ENCODE results near the gene IL22.

The IL22 gene

DNA sequence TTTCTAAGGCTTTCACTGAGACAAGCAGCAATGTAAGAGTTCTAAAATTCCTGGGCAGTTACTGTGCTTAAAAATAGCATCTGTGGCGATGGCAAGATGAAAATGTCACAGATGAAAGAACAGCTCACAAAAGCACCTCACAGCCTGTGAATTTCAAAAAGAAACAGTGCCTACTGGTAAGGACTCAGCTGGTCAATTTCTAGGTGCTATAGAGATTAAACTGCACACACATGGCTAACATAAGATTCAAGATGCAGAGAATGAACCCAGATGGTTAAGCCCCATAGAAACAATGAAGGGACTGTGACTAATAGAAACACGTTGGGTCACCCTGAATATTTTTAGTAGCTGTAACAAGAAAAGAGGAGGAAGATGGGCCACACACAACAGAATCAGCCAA, 15.8 kb downstream of the IL22 start:
- no peak for TF ChIP-seq ZFX (IDR thresholded peaks at IDR 0.05; ENCODE audit: borderline replicate concordance)
- TF ChIP-seq, protein P1, sequence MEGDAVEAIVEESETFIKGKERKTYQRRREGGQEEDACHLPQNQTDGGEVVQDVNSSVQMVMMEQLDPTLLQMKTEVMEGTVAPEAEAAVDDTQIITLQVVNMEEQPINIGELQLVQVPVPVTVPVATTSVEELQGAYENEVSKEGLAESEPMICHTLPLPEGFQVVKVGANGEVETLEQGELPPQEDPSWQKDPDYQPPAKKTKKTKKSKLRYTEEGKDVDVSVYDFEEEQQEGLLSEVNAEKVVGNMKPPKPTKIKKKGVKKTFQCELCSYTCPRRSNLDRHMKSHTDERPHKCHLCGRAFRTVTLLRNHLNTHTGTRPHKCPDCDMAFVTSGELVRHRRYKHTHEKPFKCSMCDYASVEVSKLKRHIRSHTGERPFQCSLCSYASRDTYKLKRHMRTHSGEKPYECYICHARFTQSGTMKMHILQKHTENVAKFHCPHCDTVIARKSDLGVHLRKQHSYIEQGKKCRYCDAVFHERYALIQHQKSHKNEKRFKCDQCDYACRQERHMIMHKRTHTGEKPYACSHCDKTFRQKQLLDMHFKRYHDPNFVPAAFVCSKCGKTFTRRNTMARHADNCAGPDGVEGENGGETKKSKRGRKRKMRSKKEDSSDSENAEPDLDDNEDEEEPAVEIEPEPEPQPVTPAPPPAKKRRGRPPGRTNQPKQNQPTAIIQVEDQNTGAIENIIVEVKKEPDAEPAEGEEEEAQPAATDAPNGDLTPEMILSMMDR (IDR thresholded peaks at IDR 0.05): no peak

DNA sequence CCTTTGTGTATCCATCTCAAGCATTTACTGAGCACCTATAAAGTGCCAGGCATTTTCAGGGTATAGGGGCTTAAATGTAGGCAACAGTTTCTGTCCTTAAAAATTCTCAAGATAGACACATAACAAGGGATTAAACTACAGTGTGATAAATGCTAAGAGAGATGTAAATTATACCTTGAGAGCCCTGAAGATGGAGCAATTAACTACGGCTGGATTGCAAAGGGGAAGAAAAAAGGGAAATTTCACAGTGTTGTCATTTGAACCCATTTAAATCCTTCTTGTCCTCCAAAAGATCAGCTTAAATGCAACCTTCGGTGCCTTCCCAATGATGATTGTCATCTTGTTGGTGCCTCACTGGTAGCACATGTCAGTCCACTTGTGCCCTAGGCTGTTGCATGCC, 16.3 kb downstream of the IL22 start:
- TF ChIP-seq, protein P1 (IDR thresholded peaks at IDR 0.05): peak; percentile 21
- no peak for TF ChIP-seq ZFX (IDR thresholded peaks at IDR 0.05; ENCODE audit: borderline replicate concordance)
- no peak overlapping the region for H3K27ac ChIP-seq

More for the DNA sequence above, 15.8 kb downstream of the IL22 start:
- no peak overlapping the region for H3K27ac ChIP-seq

DNA sequence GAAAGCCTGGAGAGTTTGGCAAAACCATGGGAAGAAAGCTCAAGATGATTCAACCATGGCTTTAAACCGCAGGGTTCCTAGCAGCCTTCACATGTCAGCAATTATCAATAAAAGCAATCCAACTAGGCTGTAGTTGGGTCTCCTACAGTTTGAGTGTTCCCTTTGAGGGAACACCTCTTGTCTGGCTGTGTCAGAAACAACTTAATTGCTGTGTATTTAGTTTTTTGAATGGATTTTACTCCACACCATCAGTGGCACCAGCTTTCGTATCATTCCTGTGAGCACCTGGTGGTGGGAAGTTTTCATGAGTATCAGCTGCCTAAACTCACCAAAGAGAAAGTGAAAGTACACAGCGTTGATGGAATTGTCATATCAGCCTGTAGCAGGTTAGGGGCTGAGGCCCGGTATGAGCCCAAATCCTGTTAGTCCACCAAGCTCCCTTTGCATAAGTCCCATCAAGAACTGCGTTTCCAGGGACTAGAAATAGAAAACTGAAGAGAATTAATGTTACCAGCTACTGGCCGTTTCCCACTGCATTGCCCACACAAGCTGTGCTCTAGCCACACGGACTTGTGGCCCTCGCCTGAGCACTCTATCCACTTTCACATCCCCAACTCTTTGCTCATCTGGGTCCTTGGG, 16.9 kb downstream of the IL22 start:
- H3K27ac ChIP-seq: no peak overlapping the region
- TF ChIP-seq, protein P1 (IDR thresholded peaks at IDR 0.05): no peak
- TF ChIP-seq ZFX (IDR thresholded peaks at IDR 0.05; ENCODE audit: borderline replicate concordance): no peak

DNA sequence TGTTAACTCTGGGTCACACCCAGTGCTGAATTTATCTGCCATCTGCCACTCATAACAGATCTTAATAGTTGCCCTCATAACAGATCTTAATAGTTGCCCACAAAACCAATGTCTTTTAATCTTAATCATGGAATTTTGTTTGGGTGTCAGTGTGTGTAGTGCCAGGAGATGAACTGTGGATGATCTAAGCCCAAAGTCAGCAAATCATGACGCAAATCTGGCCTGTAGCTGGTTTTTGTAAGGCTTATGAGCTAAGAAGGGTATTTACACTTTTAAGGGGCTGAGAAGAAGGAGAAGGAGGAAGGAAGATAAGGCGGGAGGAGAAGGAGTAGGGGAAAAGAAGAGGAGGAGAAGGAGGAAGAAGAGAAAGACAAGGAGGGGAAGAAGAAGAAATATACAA, 17.8 kb downstream of the IL22 start:
- no peak overlapping the region for H3K27ac ChIP-seq
- TF ChIP-seq, protein P1 (IDR thresholded peaks at IDR 0.05): no peak
- no peak for TF ChIP-seq ZFX (IDR thresholded peaks at IDR 0.05; ENCODE audit: borderline replicate concordance)

DNA sequence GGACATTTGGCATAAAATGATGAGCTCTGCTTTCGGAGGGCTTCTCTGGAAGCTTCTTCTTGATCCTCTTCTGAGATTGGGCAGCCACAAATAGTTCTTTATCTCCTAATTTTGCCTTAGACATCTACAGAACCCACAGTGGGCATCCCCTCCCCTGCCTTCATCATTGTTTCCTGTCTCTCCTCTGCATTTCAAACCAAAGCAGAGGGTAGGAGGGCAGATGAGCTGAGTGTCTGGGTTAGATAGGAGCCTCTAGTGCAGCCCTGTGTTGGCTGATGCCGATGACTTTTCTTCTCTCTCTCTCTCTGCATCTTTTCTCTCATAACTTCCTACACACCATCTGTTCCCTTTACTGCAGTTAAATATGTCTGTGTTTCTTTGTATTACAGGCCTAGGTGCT, 19.3 kb downstream of the IL22 start:
- H3K27ac ChIP-seq: no peak overlapping the region
- TF ChIP-seq, protein P1 (IDR thresholded peaks at IDR 0.05): no peak
- TF ChIP-seq ZFX (IDR thresholded peaks at IDR 0.05; ENCODE audit: borderline replicate concordance): no peak

DNA sequence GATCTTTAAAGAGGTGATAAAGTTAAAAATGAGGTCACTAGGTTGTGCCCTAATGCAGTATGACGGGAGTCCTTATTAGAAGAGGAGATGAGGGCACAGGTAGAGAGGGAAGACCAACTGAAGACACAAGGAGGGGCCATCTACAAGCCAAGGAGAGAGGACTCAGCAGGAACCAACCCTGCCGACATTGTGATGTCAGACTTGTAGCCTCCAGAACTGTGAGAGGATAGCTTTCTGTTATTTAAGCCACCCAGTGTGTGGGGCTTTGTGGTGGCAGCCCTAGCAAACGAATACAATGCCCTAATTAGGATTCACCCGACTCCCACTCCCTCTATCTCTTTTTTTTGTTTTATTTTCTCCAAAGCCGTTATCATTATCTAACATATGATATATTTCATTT, 19.9 kb downstream of the IL22 start:
- H3K27ac ChIP-seq: no peak overlapping the region
- TF ChIP-seq ZFX (IDR thresholded peaks at IDR 0.05; ENCODE audit: borderline replicate concordance): no peak
- TF ChIP-seq, protein P1 (IDR thresholded peaks at IDR 0.05): no peak

DNA sequence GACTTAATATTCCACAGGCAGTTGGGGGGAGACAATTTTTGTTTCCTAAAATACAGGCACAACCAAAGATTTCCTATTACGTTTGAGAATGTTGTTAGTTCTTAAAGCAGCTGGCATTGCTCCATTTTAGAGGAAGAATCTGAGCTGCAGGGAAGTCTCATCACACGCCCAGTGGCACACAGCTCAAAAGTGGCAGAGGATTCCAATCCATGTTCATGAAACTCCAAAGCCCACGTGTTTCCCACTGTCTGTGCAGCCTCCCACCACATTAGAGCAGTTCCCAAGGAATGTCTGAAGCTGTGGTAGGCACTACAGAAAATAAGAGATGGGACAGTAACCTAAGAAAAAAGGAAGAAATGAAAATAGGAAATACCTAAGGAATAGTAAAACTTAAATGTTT, 21.7 kb downstream of the IL22 start:
- no peak for TF ChIP-seq ZFX (IDR thresholded peaks at IDR 0.05; ENCODE audit: borderline replicate concordance)
- TF ChIP-seq, protein P1 (IDR thresholded peaks at IDR 0.05): no peak

More for the DNA sequence above, 21.7 kb downstream of the IL22 start:
- no peak overlapping the region for H3K27ac ChIP-seq
